ENCODE data around the gene XRN1.
"Not testable (repeated sequence)": the region's sequence is repeated elsewhere in the genome, so short reads cannot be mapped to it uniquely, and the experiment has no call there.

Gene XRN1

DNA sequence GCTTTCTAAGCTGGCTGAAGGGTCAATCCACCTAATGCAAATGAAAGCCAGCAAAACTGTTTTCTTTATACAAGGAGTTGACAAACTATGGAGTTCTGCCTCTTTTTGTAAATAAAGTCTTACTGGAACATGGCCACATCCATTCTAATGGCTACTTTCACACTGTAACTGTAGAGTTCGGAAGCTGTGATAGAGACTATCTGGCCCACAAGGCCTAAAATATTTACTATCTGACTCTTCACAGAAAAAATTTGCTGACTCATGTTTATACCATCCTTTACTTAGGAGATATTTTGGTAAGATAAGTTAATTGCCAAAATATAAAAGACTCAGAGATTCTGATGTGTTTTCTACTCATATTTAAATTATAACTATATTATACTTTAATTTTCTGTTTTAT is 128.7 kb downstream of the XRN1 start:
- Histone ChIP-seq H3K27me3 (ENCODE audit: insufficient read depth, low read length, poor library complexity, severe bottlenecking) (no peaks in the 10 kb centered on the region), H2AFZ (ENCODE audit: low read length) (no peak overlapping the region), H4K20me1 (ENCODE audit: insufficient read depth, low read length, poor library complexity, severe bottlenecking) (no peaks in the 10 kb centered on the region), H3K4me1 (ENCODE audit: insufficient read depth, low read length, poor library complexity, severe bottlenecking) (no peaks in the 10 kb centered on the region), H3K9me2 (replicated peaks; ENCODE audit: low read depth, low read length) (no peaks in the 10 kb centered on the region), H3K4me3 (ENCODE audit: low read length, poor library complexity, severe bottlenecking) (no peak overlapping the region), H3K9me3 (ENCODE audit: insufficient read depth, low read depth, low read length) (no peaks in the 10 kb centered on the region), H3F3A (ENCODE audit: low read depth) (no peaks in the 10 kb centered on the region), H3K79me2 (ENCODE audit: insufficient read depth, low read length) (no peaks in the 10 kb centered on the region), H3K9ac (ENCODE audit: low read depth, low read length, poor library complexity, severe bottlenecking) (no peak overlapping the region), H3K4me2 (ENCODE audit: low read depth, low read length, poor library complexity, severe bottlenecking) (no peak overlapping the region), H3K36me3 (ENCODE audit: insufficient read depth, low read length) (peaks cover 4% of the 10 kb centered on the region; the same call in 1 of the 2 replicates)
- TF ChIP-seq EZH2phosphoT487 (IDR thresholded peaks at IDR 0.05; ENCODE audit: borderline replicate concordance) = no peak
- TF ChIP-seq, protein P1, sequence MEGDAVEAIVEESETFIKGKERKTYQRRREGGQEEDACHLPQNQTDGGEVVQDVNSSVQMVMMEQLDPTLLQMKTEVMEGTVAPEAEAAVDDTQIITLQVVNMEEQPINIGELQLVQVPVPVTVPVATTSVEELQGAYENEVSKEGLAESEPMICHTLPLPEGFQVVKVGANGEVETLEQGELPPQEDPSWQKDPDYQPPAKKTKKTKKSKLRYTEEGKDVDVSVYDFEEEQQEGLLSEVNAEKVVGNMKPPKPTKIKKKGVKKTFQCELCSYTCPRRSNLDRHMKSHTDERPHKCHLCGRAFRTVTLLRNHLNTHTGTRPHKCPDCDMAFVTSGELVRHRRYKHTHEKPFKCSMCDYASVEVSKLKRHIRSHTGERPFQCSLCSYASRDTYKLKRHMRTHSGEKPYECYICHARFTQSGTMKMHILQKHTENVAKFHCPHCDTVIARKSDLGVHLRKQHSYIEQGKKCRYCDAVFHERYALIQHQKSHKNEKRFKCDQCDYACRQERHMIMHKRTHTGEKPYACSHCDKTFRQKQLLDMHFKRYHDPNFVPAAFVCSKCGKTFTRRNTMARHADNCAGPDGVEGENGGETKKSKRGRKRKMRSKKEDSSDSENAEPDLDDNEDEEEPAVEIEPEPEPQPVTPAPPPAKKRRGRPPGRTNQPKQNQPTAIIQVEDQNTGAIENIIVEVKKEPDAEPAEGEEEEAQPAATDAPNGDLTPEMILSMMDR (conservative IDR thresholded peaks at IDR 0.05; ENCODE audit: low read length) = no peak

DNA sequence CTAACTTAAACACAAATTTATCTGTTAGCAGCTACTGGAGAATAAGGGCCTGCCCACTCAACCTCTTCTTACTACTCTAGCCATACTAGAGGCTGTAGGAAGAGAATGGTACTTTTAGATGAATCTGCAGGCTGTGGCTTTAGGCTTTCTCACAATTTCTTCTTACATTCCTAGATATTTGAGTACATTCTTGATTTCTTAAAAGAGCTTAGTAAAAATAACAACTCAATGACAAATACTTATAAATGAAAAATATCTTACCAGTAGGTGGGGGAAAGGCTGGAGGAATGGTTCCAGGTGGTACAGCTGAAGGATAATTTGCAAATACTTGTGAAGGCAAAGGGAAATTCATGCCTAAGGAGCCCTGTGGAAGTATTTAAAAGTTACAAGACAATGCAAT is 129.5 kb downstream of the XRN1 start:
- Histone ChIP-seq H2AFZ (ENCODE audit: low read length) (no peak overlapping the region), H3K4me3 (ENCODE audit: low read length, poor library complexity, severe bottlenecking) (no peak overlapping the region), H3K79me2 (ENCODE audit: insufficient read depth, low read length) (no peaks in the 10 kb centered on the region), H3K9me3 (ENCODE audit: insufficient read depth, low read depth, low read length) (no peaks in the 10 kb centered on the region), H3K36me3 (ENCODE audit: insufficient read depth, low read length) (peaks cover 8% of the 10 kb centered on the region; the same call in 1 of the 2 replicates), H3K27me3 (ENCODE audit: insufficient read depth, low read length, poor library complexity, severe bottlenecking) (no peaks in the 10 kb centered on the region), H3F3A (ENCODE audit: low read depth) (no peaks in the 10 kb centered on the region), H3K9me2 (replicated peaks; ENCODE audit: low read depth, low read length) (no peaks in the 10 kb centered on the region), H3K9ac (ENCODE audit: low read depth, low read length, poor library complexity, severe bottlenecking) (no peak overlapping the region), H3K4me2 (ENCODE audit: low read depth, low read length, poor library complexity, severe bottlenecking) (no peak overlapping the region), H4K20me1 (ENCODE audit: insufficient read depth, low read length, poor library complexity, severe bottlenecking) (no peaks in the 10 kb centered on the region), H3K4me1 (ENCODE audit: insufficient read depth, low read length, poor library complexity, severe bottlenecking) (no peaks in the 10 kb centered on the region)
- no peak for TF ChIP-seq EZH2phosphoT487 (IDR thresholded peaks at IDR 0.05; ENCODE audit: borderline replicate concordance)
- TF ChIP-seq, protein P1 (conservative IDR thresholded peaks at IDR 0.05; ENCODE audit: low read length) = no peak

DNA sequence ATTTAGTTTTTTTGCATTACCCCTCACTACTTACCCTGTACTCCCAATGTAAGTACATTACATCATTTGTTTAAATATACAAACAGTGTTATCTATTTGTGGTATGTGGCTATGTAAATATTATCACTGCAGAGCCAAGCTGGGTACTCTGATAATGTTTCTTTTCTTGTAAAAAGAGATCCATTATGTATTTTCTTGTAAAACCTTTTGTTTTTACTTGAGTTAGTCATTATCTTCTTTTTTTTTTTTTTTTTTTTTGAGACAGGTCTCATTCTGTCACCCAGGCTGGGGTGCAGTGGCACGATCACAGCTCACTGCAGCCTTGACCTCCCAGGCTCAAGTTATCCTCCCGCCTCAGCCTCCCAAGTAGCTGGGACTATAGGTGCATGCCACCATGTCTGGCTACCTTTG is 131.9 kb downstream of the XRN1 start:
- H3K4me2 ChIP-seq (ENCODE audit: low read depth, low read length, poor library complexity, severe bottlenecking); H3K27me3 ChIP-seq (ENCODE audit: insufficient read depth, low read length, poor library complexity, severe bottlenecking); H2AFZ ChIP-seq (ENCODE audit: low read length); H3K9ac ChIP-seq (ENCODE audit: low read depth, low read length, poor library complexity, severe bottlenecking); H3K79me2 ChIP-seq (ENCODE audit: insufficient read depth, low read length); H3K4me3 ChIP-seq (ENCODE audit: low read length, poor library complexity, severe bottlenecking); H3F3A ChIP-seq (ENCODE audit: low read depth); H3K4me1 ChIP-seq (ENCODE audit: insufficient read depth, low read length, poor library complexity, severe bottlenecking); H4K20me1 ChIP-seq (ENCODE audit: insufficient read depth, low read length, poor library complexity, severe bottlenecking); H3K9me3 ChIP-seq (ENCODE audit: insufficient read depth, low read depth, low read length); H3K9me2 ChIP-seq (replicated peaks; ENCODE audit: low read depth, low read length): not testable (repeated sequence)
- H3K36me3 ChIP-seq (ENCODE audit: insufficient read depth, low read length) = peaks cover 17% of the 10 kb centered on the region

DNA sequence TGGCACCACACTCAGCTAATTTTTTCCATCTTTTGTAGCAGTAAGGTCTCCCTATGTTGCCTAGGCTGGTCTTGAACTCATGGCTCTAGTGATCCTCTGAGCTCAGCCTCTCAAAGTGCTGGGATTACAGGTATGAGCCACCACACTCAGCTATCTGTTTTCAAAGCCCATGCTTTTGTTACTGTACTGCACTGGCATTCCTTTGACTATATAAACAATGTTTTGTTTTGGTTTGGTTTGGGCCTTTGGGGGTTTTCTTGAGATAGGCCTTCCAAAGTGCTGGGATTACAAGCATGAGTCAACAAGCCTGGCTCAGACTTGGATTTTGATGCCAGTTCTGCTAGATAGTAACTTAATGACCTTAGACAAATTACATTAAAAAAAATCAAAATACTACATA is 132.8 kb downstream of the XRN1 start:
- Histone ChIP-seq H3K4me1 (ENCODE audit: insufficient read depth, low read length, poor library complexity, severe bottlenecking) (no peaks in the 10 kb centered on the region), H3K4me3 (ENCODE audit: low read length, poor library complexity, severe bottlenecking) (no peak overlapping the region), H3K4me2 (ENCODE audit: low read depth, low read length, poor library complexity, severe bottlenecking) (no peak overlapping the region), H3K9ac (ENCODE audit: low read depth, low read length, poor library complexity, severe bottlenecking) (no peak overlapping the region), H3K9me2 (replicated peaks; ENCODE audit: low read depth, low read length) (no peaks in the 10 kb centered on the region), H2AFZ (ENCODE audit: low read length) (no peak overlapping the region), H3K79me2 (ENCODE audit: insufficient read depth, low read length) (no peaks in the 10 kb centered on the region), H3K27me3 (ENCODE audit: insufficient read depth, low read length, poor library complexity, severe bottlenecking) (no peaks in the 10 kb centered on the region), H4K20me1 (ENCODE audit: insufficient read depth, low read length, poor library complexity, severe bottlenecking) (no peaks in the 10 kb centered on the region), H3K9me3 (ENCODE audit: insufficient read depth, low read depth, low read length) (no peaks in the 10 kb centered on the region), H3F3A (ENCODE audit: low read depth) (no peaks in the 10 kb centered on the region), H3K36me3 (ENCODE audit: insufficient read depth, low read length) (peaks cover 17% of the 10 kb centered on the region)
- TF ChIP-seq, protein P1 (conservative IDR thresholded peaks at IDR 0.05; ENCODE audit: low read length) = no peak
- no peak for TF ChIP-seq EZH2phosphoT487 (IDR thresholded peaks at IDR 0.05; ENCODE audit: borderline replicate concordance)

Measured in Loucy (cell line).